Natural killer cell (primary cell): ENCODE measurements around the gene FUBP1. TPM values are rescaled to one million over a fixed set of nuclear protein-coding genes. Genes with fewer than 3 reads are reported as not detected.

ENCODE experiments used
- ATAC-seq, 3 donors: fragments of 150-1000 bp in 2 of 3; fragments of 200-7000 bp in 1 of 3; cut with Tn5 transposase; 1 replicate in 1 of 3; 2 replicates in 2 of 3; pipeline ENCODE4 v1.10.0; 2021; ENCODE audit warnings: mild to moderate bottlenecking in 2 of 3, moderate library complexity in 2 of 3
- DNase-seq, 2 donors: peaks; one replicate each; pipeline versions ENCODE4 v3.0.0 to v3.0.0-alpha.2; 2013 to 2021; ENCODE audit warnings: mixed read lengths in 1 of 2
- H3K27ac ChIP-seq: one replicate; pipeline ENCODE4 v1.5.1; 2013; ENCODE audit warnings: mild to moderate bottlenecking, low read length
- H3K27me3 ChIP-seq: one replicate; pipeline ENCODE4 v1.6.1; 2013; ENCODE audit warnings: low read length; ENCODE audit not compliant: control insufficient read depth, insufficient read depth
- H3K36me3 ChIP-seq: one replicate; pipeline ENCODE4 v1.6.1; 2013; ENCODE audit warnings: low read length; ENCODE audit not compliant: control insufficient read depth, insufficient read depth
- H3K4me1 ChIP-seq: one replicate; pipeline ENCODE4 v1.6.1; 2013; ENCODE audit warnings: low read length; ENCODE audit not compliant: control insufficient read depth, insufficient read depth
- H3K4me3 ChIP-seq: one replicate; pipeline ENCODE4 v1.5.1; 2013; ENCODE audit warnings: low read length
- H3K9me3 ChIP-seq: one replicate; pipeline ENCODE4 v1.6.1; 2013; ENCODE audit warnings: low read length; ENCODE audit not compliant: control insufficient read depth, insufficient read depth
- H3K27ac Mint-ChIP-seq, 2 donors: one replicate each; pipeline ENCODE4 v1.8.0; 2022; ENCODE audit warnings: mild to moderate bottlenecking in 2 of 2, mixed read lengths in 2 of 2, moderate library complexity in 1 of 2
- H3K27me3 Mint-ChIP-seq, 2 donors: one replicate each; pipeline ENCODE4 v1.8.0; 2022; ENCODE audit warnings: low read depth in 2 of 2, mixed read lengths in 2 of 2
- H3K36me3 Mint-ChIP-seq: one replicate; pipeline ENCODE4 v1.8.0; 2022; ENCODE audit warnings: mixed read lengths
- H3K4me1 Mint-ChIP-seq, 2 donors: one replicate each; pipeline ENCODE4 v1.8.0; 2022; ENCODE audit warnings: mixed read lengths in 2 of 2
- H3K4me3 Mint-ChIP-seq: one replicate; pipeline ENCODE4 v1.8.0; 2022; ENCODE audit warnings: mild to moderate bottlenecking, moderate library complexity, mixed read lengths
- H3K9me3 Mint-ChIP-seq, 2 donors: one replicate each; pipeline ENCODE4 v1.8.0; 2022; ENCODE audit warnings: mixed read lengths in 2 of 2
- WGBS: methylation state at CpG from one replicate; pipeline ENCODE4 v1.1.7; 2013; ENCODE audit warnings: missing lambda C conversion rate; ENCODE audit not compliant: insufficient coverage; 5-methylcytosine and 5-hydroxymethylcytosine counted together
- intact Hi-C: fragments of 100-400 bp; cut with micrococcal nuclease; formaldehyde crosslinking; loops from one replicate; pipeline ENCODE4 v1.14.2; 2022
- total RNA-seq, 4 donors: library from RNA; stranded (reverse); fragments of 120-200 nt in 1 of 4; gene quantifications; one replicate each; pipeline versions ENCODE4 v1.2.3 to v1.2.4, GENCODE V29; 2013 to 2022
- TF ChIP-seq, protein P1 (sequence below): fragments of 200-600 bp; IDR thresholded peaks from one replicate; pipeline ENCODE4 v1.8.0; 2022; ENCODE audit warnings: antibody characterized with exemption

The FUBP1 gene
- total RNA-seq, 3 donors from 2014 or later (not counting 1 experiment from before 2014, with no cell fraction given): 247 to 285 (median 249) TPM

DNA sequence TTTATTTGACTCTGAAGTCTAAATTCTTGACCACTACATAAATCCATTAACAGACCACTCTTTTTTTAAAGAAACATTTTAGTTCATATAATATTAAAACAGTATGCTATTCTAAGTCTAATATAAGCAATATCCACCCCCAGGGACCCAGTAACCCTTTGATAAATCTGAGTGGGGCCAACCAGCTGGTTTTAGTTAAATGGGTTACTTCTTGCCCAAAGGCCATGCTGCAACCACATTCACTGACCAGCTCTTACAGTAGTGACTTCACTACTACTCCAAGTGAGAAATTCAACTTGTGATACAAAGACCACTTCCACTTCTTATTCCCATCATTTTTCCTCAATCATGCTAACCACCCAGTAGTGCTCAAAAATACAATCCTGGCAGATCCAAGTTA is 20.5 kb downstream of the FUBP1 start:
- H3K27me3 Mint-ChIP-seq: no peaks in the 10 kb centered on the region
- Histone ChIP-seq H3K27me3 (no peaks in the 10 kb centered on the region), H3K4me3 (no peak overlapping the region), H3K4me1 (peaks cover 2% of the 10 kb centered on the region), H3K27ac (no peak overlapping the region), H3K36me3 (peaks cover 99% of the 10 kb centered on the region), H3K9me3 (no peaks in the 10 kb centered on the region)
- DNase-seq (no peak), ATAC-seq (no peak)
- peaks cover 24% of the 10 kb centered on the region for H3K36me3 Mint-ChIP-seq
- H3K4me1 Mint-ChIP-seq: peaks cover 25 to 40% of the 10 kb centered on the region in 2 donors
- H3K27ac Mint-ChIP-seq: peak overlapping the region; percentile 29 to 45
- intact Hi-C loops: no loop called here
- no peak overlapping the region for H3K4me3 Mint-ChIP-seq
- TF ChIP-seq, protein P1, sequence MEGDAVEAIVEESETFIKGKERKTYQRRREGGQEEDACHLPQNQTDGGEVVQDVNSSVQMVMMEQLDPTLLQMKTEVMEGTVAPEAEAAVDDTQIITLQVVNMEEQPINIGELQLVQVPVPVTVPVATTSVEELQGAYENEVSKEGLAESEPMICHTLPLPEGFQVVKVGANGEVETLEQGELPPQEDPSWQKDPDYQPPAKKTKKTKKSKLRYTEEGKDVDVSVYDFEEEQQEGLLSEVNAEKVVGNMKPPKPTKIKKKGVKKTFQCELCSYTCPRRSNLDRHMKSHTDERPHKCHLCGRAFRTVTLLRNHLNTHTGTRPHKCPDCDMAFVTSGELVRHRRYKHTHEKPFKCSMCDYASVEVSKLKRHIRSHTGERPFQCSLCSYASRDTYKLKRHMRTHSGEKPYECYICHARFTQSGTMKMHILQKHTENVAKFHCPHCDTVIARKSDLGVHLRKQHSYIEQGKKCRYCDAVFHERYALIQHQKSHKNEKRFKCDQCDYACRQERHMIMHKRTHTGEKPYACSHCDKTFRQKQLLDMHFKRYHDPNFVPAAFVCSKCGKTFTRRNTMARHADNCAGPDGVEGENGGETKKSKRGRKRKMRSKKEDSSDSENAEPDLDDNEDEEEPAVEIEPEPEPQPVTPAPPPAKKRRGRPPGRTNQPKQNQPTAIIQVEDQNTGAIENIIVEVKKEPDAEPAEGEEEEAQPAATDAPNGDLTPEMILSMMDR: no peak
- H3K9me3 Mint-ChIP-seq: no peaks in the 10 kb centered on the region

DNA sequence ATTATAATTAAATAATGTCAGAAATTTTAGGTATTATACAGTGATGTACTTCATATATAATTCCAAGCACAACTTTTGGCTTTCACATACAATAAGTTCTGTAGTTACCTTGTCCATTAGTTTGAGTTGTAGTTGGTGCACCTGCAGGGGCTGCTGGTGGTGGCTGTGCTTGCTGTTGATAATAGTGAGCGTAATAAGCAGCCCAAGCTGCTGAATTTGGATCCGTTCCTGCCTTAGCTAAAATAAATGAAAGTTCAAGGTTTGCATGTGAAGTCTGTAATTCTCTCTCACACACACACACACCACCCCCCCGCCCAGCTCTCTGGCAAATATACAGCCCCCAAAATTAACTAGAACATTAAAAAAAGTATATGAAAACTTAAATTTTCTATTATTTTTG is 22.4 kb downstream of the FUBP1 start:
- H3K9me3 ChIP-seq: no peaks in the 10 kb centered on the region
- Mint-ChIP-seq H3K27me3 (no peaks in the 10 kb centered on the region), H3K27ac (peak overlapping the region in 1 of 2 donors; percentile 14), H3K4me1 (peaks cover 22 to 34% of the 10 kb centered on the region in 2 donors), H3K4me3 (no peak overlapping the region), H3K9me3 (no peaks in the 10 kb centered on the region), H3K36me3 (peaks cover 11% of the 10 kb centered on the region)
- no peak overlapping the region for H3K4me3 ChIP-seq
- WGBS: 100% methylated on average over 2 of the region's 3 CpGs
- ATAC-seq: no peak
- DNase-seq: no peak
- TF ChIP-seq, protein P1: no peak
- peaks cover 99% of the 10 kb centered on the region for H3K36me3 ChIP-seq
- H3K4me1 ChIP-seq: peaks cover 2% of the 10 kb centered on the region
- H3K27ac ChIP-seq: no peak overlapping the region
- intact Hi-C loops: no loop called here
- no peaks in the 10 kb centered on the region for H3K27me3 ChIP-seq

DNA sequence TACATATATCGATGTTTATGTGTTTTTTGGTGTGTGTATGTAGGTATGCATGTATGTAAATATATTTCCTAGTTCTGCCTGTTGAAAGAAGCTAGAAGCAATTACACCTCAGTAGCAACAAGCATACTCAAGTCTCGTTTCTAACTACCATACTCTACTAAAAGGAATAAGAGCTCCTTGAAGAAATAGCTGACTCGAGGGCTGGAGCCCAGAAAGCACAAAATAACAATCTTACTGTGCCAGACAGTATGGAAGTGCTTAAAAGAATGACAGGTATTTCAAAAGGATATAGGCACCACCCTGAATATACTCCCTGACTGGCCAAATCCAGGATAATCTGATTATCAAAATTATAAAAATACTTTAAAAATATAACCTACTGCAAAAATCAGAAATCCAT is 23.2 kb downstream of the FUBP1 start:
- Mint-ChIP-seq H3K4me3 (peak overlapping the region; percentile 9), H3K4me1 (peaks cover 26 to 34% of the 10 kb centered on the region in 2 donors), H3K36me3 (peaks cover 3% of the 10 kb centered on the region), H3K9me3 (no peaks in the 10 kb centered on the region), H3K27ac (peak overlapping the region; percentile 59 to 71), H3K27me3 (no peaks in the 10 kb centered on the region)
- WGBS: no CpG with 5 or more reads among the region's 3 CpGs
- DNase-seq: no peak
- no peaks in the 10 kb centered on the region for H3K9me3 ChIP-seq
- H3K36me3 ChIP-seq: peaks cover 99% of the 10 kb centered on the region
- no peak overlapping the region for H3K4me3 ChIP-seq
- H3K4me1 ChIP-seq: peaks cover 2% of the 10 kb centered on the region
- intact Hi-C loops: no loop called here
- ATAC-seq: peak; percentile 11 to 36 (median 27)
- no peak overlapping the region for H3K27ac ChIP-seq
- no peaks in the 10 kb centered on the region for H3K27me3 ChIP-seq
- TF ChIP-seq, protein P1: no peak

DNA sequence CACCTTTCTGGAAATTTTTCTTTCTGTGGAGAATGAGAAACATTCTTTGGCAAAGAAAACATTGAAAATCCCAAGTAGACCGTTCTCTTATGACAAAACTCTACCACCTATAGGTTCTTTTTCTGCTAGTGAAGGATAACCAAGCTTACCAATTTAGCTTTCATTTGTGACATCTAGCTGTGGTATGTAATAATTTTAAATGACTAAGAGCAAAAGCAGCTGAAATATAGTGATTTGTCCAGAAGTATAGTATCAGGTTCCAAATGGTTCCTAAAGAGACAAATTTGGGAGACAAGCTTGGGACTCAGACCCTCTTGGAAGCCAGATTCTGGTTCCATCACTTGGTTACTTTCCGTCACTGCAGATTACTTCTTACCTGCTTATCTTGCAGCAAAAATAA is 24.4 kb downstream of the FUBP1 start:
- H3K27ac ChIP-seq: no peak overlapping the region
- intact Hi-C loops: no loop called here
- no peaks in the 10 kb centered on the region for H3K36me3 Mint-ChIP-seq

More for the DNA sequence above, 24.4 kb downstream of the FUBP1 start:
- no peak overlapping the region for H3K4me3 Mint-ChIP-seq
- TF ChIP-seq, protein P1: no peak
- H3K4me1 Mint-ChIP-seq: peaks cover 25 to 27% of the 10 kb centered on the region in 2 donors
- no peaks in the 10 kb centered on the region for H3K9me3 ChIP-seq
- ATAC-seq (no peak), DNase-seq (no peak)
- H3K27me3 ChIP-seq: no peaks in the 10 kb centered on the region
- H3K27ac Mint-ChIP-seq: peak overlapping the region in 1 of 2 donors; percentile 36
- H3K4me1 ChIP-seq: peaks cover 2% of the 10 kb centered on the region
- 100% methylated on average over 1 of the region's 2 CpGs for WGBS
- no peaks in the 10 kb centered on the region for H3K9me3 Mint-ChIP-seq
- H3K27me3 Mint-ChIP-seq: no peaks in the 10 kb centered on the region
- no peak overlapping the region for H3K4me3 ChIP-seq
- peaks cover 92% of the 10 kb centered on the region for H3K36me3 ChIP-seq
